Endothelial cell of umbilical vein (primary cell): ENCODE measurements around the gene NFIC. TPM values are rescaled to one million over a fixed set of nuclear protein-coding genes. Genes with fewer than 3 reads are reported as not detected.

Experiments
- BruUV-seq: library from RNA; stranded (reverse); fragments of 400-500 nt; replicated peaks from 2 replicates; lab custom pipeline; 2021; lab: Mats Ljungman, UMichigan
- CTCF ChIA-PET: fragments of 300-600, 350-600 bp; sonication (Branson Sonifier 250); formaldehyde crosslinking; loops from one replicate; lab custom pipeline; 2021; ENCODE audit warnings: antibody characterized with exemption, inconsistent platforms; lab: Charles Lee
- POLR2A ChIA-PET: fragments of 300-600, 350-600 bp; sonication (Branson Sonifier 250); formaldehyde crosslinking; loops from one replicate; lab custom pipeline; 2021; ENCODE audit warnings: antibody characterized with exemption, inconsistent platforms; lab: Charles Lee
- DNase-seq: peaks from one replicate; pipeline ENCODE4 v3.0.0-alpha.2; 2011; ENCODE audit warnings: low read depth, low spot score
- FAIRE-seq: peaks from 2 replicates; lab custom pipeline; 2011; peaks lifted over from hg19 to GRCh38; lab: Jason Lieb, UNC
- H2AFZ ChIP-seq: 2 replicates; pipeline ENCODE4 v1.6.0; 2012; ENCODE audit warnings: low read depth, low read length, control low read depth, inconsistent platforms
- H3K27ac ChIP-seq: 2 replicates; pipeline ENCODE4 v1.5.1; 2011; ENCODE audit warnings: low read depth, mild to moderate bottlenecking, control low read depth, low read length, moderate library complexity; ENCODE audit not compliant: insufficient read depth
- H3K27me3 ChIP-seq, 2 experiments: 2 replicates each; pipeline versions ENCODE4 v1.6.0 to v1.6.1; 2011; ENCODE audit warnings: low read length in 2 of 2, mixed read lengths in 1 of 2; ENCODE audit not compliant: control insufficient read depth in 2 of 2, insufficient read depth in 2 of 2
- H3K36me3 ChIP-seq, 2 experiments: 2 replicates in 1 of 2; 3 replicates in 1 of 2; pipeline ENCODE4 v1.5.1; 2011; ENCODE audit warnings: low read length in 2 of 2, mild to moderate bottlenecking in 1 of 2, moderate library complexity in 1 of 2; ENCODE audit not compliant: control insufficient read depth in 2 of 2, insufficient read depth in 2 of 2; ENCODE audit errors: extremely low read depth in 1 of 2
- H3K4me1 ChIP-seq: 3 replicates; pipeline ENCODE4 v1.5.1; 2011; ENCODE audit warnings: mild to moderate bottlenecking, low read length; ENCODE audit not compliant: control insufficient read depth, insufficient read depth; ENCODE audit errors: extremely low read depth
- H3K4me2 ChIP-seq: 2 replicates; pipeline ENCODE4 v1.6.1; 2011; ENCODE audit warnings: low read length, control low read depth, mixed read lengths; ENCODE audit not compliant: insufficient read depth
- H3K4me3 ChIP-seq, 3 experiments: fragments of 200-600 bp in 1 of 3; sonication (generic), shearing (Covaris generic) in 1 of 3; replicated peaks in 1 of 3; 2 replicates each; pipeline ENCODE4 v1.5.1; 2011 to 2016; ENCODE audit warnings: control low read depth in 3 of 3, low read length in 3 of 3, mild to moderate bottlenecking in 2 of 3, inconsistent platforms in 1 of 3, low read depth in 1 of 3, moderate library complexity in 1 of 3; ENCODE audit not compliant: insufficient read depth in 1 of 3
- H3K79me2 ChIP-seq: 2 replicates; pipeline ENCODE4 v1.6.0; 2012; ENCODE audit warnings: low read length, inconsistent platforms; ENCODE audit not compliant: control insufficient read depth, insufficient read depth
- H3K9ac ChIP-seq: replicated peaks from 2 replicates; pipeline ENCODE3; 2011; ENCODE audit warnings: low read length, control low read depth; ENCODE audit not compliant: insufficient read depth; ENCODE audit errors: extremely low read depth
- H3K9me1 ChIP-seq: replicated peaks from 3 replicates; pipeline ENCODE4 v1.6.0; 2011; ENCODE audit warnings: mild to moderate bottlenecking, low read length; ENCODE audit not compliant: control insufficient read depth, insufficient read depth; ENCODE audit errors: extremely low read depth
- H3K9me3 ChIP-seq: replicated peaks from 2 replicates; pipeline ENCODE4 v1.5.1; 2012; ENCODE audit warnings: low read length, inconsistent platforms; ENCODE audit not compliant: control insufficient read depth, insufficient read depth
- H4K20me1 ChIP-seq: replicated peaks from 2 replicates; pipeline ENCODE3; 2011; ENCODE audit warnings: mild to moderate bottlenecking, low read length; ENCODE audit not compliant: control insufficient read depth, insufficient read depth; ENCODE audit errors: extremely low read depth
- EZH2 ChIP-seq: IDR thresholded peaks from 2 replicates; pipeline ENCODE4 v1.6.1; 2012; ENCODE audit warnings: borderline replicate concordance, low read depth, mild to moderate bottlenecking, moderate library complexity, low read length, inconsistent platforms; ENCODE audit not compliant: severe bottlenecking
- FOS ChIP-seq: IDR thresholded peaks from 2 replicates; pipeline ENCODE4 v1.6.1; 2011; ENCODE audit warnings: mild to moderate bottlenecking, low read length, moderate library complexity, borderline replicate concordance; ENCODE audit not compliant: insufficient read depth
- GATA2 ChIP-seq: IDR thresholded peaks from 2 replicates; pipeline ENCODE4 v1.7.0; 2011; ENCODE audit warnings: low read depth, mild to moderate bottlenecking, moderate library complexity, mixed read lengths, low read length; ENCODE audit not compliant: insufficient read length, insufficient read depth
- JUN ChIP-seq: IDR thresholded peaks from 2 replicates; pipeline ENCODE4 v1.6.1; 2011; ENCODE audit warnings: borderline replicate concordance, low read depth; ENCODE audit not compliant: insufficient read length, insufficient read depth
- POLR2AphosphoS5 ChIP-seq: IDR thresholded peaks from 2 replicates; pipeline ENCODE4 v1.6.1; 2012; ENCODE audit warnings: low read depth, mild to moderate bottlenecking, control low read depth, low read length, moderate library complexity; ENCODE audit not compliant: insufficient read depth
- dilution Hi-C: fragments of 300-500 bp; cut with MboI; formaldehyde crosslinking; loops from one replicate; pipeline ENCODE4 v1.15.0; 2019; ENCODE audit warnings: low sequenced_read_pairs; ENCODE audit not compliant: extremely low pct_ligation_motif_present
- intact Hi-C: fragments of 100-400 bp; cut with micrococcal nuclease; formaldehyde crosslinking; loops from one replicate; pipeline ENCODE4 v1.10.0; 2022
- polyA plus RNA-seq, 4 experiments: library from polyadenylated mRNA; depleted of rRNA in 3 of 4; stranded (reverse) in 3 of 4; unstranded in 1 of 4; fragments of >200 nt; gene quantifications; 2 replicates each; pipeline versions ENCODE4 v1.2.1 to v1.2.3, GENCODE V29; 2011 to 2012; ENCODE audit warnings: missing spikeins in 1 of 4
- total RNA-seq: library from RNA; stranded (reverse); gene quantifications from 2 replicates; pipeline ENCODE4 v1.2.3, GENCODE V29; 2021
- TF ChIP-seq, protein P1 (sequence below): IDR thresholded peaks from 2 replicates; pipeline ENCODE4 v1.6.1; 2011; ENCODE audit not compliant: insufficient read depth, insufficient read length
- TF ChIP-seq, protein P2 (sequence below), 2 donors: IDR thresholded peaks; 1 replicate in 1 of 2; 2 replicates in 1 of 2; pipeline ENCODE4 v1.5.1; 2011; ENCODE audit warnings: low read length in 2 of 2, mild to moderate bottlenecking in 2 of 2, moderate library complexity in 2 of 2, control low read depth in 1 of 2, inconsistent platforms in 1 of 2, low read depth in 1 of 2; ENCODE audit not compliant: insufficient read depth in 1 of 2; ENCODE audit errors: extremely low read depth in 1 of 2

The NFIC gene
- total and polyA plus RNA-seq, 2 donors (not counting 3 experiments of a cell fraction or from before 2014, with no cell fraction given), result 11.4 to 133 TPM

DNA sequence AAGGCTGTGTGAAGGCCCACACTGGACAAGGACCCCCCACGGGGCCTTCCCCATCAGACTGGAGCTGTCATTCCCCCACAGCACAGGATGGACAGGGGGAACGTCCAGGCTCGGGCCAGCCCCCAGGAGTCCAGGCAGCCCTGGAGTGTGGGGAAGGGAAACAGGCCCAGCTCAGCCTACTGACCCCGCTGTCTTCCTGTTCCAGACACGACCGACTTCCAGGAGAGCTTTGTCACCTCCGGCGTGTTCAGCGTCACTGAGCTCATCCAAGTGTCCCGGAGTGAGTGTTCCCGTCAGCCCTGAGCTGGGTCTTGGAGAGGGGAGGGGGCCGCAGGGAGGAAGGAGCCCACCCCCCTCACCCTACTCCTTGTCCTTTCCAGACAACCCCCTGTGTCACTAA lies 66.9 kb downstream of the NFIC start:
- ChIA-PET POLR2A (no interaction called here), CTCF (interaction anchor here (2.2 kb wide), 1 partner anchor 36 kb away, joined by 5 read pairs; no protein-coding TSS in a partner anchor)
- DNase-seq (no peak), FAIRE-seq (peak; percentile 83)
- H3K4me1 ChIP-seq, result peaks cover 22% of the 10 kb centered on the region
- intact Hi-C loops (no loop called here), dilution Hi-C loops (no loop called here)
- H3K4me3 ChIP-seq, result no peak overlapping the region
- H3K27ac ChIP-seq, result peak overlapping the region; percentile 50
- BruUV-seq, result no TSS peak
- peaks cover 12% of the 10 kb centered on the region for H3K79me2 ChIP-seq
- H3K9me1 ChIP-seq, result no peaks in the 10 kb centered on the region
- H3K4me2 ChIP-seq, result no peak overlapping the region
- H3K9me3 ChIP-seq, result no peaks in the 10 kb centered on the region
- H3K27me3 ChIP-seq, result no peaks in the 10 kb centered on the region
- no peaks in the 10 kb centered on the region for H4K20me1 ChIP-seq
- H2AFZ ChIP-seq, result no peak overlapping the region
- TF ChIP-seq GATA2, result no peak
- no peak overlapping the region for H3K9ac ChIP-seq
- H3K36me3 ChIP-seq, result peaks cover 4 to 7% of the 10 kb centered on the region in 2 experiments

DNA sequence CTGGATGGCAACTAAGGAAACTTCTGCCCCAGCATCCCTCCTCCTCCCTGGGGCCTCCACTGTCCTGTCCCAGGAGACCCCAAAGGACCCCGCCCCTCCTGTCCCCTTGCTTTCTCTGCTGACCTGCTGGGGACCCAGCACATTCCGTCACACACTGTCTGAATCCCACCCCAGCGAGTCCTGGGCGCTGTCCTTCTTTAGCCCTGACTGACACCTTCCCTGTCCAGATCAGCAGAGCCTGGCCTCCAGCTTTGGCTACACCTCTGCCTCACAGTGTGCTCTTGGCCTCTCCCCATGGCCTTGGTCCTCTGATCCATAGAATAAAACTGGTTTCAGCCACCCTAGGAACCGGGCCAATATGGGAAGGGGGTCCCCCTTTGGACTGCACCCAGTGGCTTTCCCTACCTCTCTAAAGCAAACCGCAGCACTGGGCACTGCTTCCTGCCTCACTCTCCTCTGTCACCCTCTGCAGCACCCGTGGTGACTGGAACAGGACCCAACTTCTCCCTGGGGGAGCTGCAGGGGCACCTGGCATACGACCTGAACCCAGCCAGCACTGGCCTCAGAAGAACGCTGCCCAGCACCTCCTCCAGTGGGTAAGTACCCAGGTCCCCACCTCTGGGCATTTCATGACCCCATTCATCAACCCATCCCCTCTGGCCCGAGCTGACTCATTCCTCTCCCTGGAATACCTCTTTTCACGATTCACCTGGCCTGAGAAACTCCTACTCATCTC lies 67.6 kb downstream of the NFIC start:
- POLR2A ChIA-PET, result no interaction called here
- no peak for FAIRE-seq
- H3K79me2 ChIP-seq, result peaks cover 12% of the 10 kb centered on the region
- CTCF ChIA-PET, result interaction anchor here (0.9 to 2.2 kb wide), 2 partner anchors 11 to 36 kb away, joined by 4 to 5 read pairs; no protein-coding TSS in a partner anchor
- H3K9ac ChIP-seq, result no peak overlapping the region
- no peak for TF ChIP-seq POLR2AphosphoS5
- TF ChIP-seq, protein P1, sequence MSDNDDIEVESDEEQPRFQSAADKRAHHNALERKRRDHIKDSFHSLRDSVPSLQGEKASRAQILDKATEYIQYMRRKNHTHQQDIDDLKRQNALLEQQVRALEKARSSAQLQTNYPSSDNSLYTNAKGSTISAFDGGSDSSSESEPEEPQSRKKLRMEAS, result no peak
- no peak for TF ChIP-seq JUN
- no peak for TF ChIP-seq FOS
- no peak for TF ChIP-seq EZH2
- TF ChIP-seq, protein P2, sequence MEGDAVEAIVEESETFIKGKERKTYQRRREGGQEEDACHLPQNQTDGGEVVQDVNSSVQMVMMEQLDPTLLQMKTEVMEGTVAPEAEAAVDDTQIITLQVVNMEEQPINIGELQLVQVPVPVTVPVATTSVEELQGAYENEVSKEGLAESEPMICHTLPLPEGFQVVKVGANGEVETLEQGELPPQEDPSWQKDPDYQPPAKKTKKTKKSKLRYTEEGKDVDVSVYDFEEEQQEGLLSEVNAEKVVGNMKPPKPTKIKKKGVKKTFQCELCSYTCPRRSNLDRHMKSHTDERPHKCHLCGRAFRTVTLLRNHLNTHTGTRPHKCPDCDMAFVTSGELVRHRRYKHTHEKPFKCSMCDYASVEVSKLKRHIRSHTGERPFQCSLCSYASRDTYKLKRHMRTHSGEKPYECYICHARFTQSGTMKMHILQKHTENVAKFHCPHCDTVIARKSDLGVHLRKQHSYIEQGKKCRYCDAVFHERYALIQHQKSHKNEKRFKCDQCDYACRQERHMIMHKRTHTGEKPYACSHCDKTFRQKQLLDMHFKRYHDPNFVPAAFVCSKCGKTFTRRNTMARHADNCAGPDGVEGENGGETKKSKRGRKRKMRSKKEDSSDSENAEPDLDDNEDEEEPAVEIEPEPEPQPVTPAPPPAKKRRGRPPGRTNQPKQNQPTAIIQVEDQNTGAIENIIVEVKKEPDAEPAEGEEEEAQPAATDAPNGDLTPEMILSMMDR (IDR thresholded peaks at IDR 0.05; ENCODE audit: extremely low read depth in 1 of 2, insufficient read depth in 1 of 2, low read depth in 1 of 2, low read length in 2 of 2), result no peak
- no peak for TF ChIP-seq GATA2
- peak overlapping the region; percentile 74 for H3K27ac ChIP-seq
- H3K27me3 ChIP-seq, result no peaks in the 10 kb centered on the region
- no peak for DNase-seq
- H3K4me1 ChIP-seq, result peaks cover 16% of the 10 kb centered on the region
- no peak overlapping the region for H3K4me3 ChIP-seq
- no peaks in the 10 kb centered on the region for H3K9me3 ChIP-seq
- H3K9me1 ChIP-seq, result no peaks in the 10 kb centered on the region
- intact Hi-C loops (no loop called here), dilution Hi-C loops (no loop called here)
- no peak overlapping the region for H2AFZ ChIP-seq
- no peak overlapping the region for H3K4me2 ChIP-seq
- H3K36me3 ChIP-seq, result peaks cover 4 to 10% of the 10 kb centered on the region in 2 experiments
- H4K20me1 ChIP-seq, result no peaks in the 10 kb centered on the region
- BruUV-seq, result no TSS peak
